ENCODE measurements around the gene CDK14.

- TF ChIP-seq CTCF (IDR thresholded peaks at IDR 0.05): no peak
- TF ChIP-seq POLR2A (IDR thresholded peaks at IDR 0.05): no peak
These were observed 644.3 kb downstream of the CDK14 start for GRCh38 chr7:91240376-91240941.

Data from heart left ventricle (tissue), 13 donors.